ENCODE results near the gene MANF.
A peak's percentile ranks its signal among the peaks of the same experiment; 100 is the strongest.
"Not testable (repeated sequence)": the region's sequence is repeated elsewhere in the genome, so short reads cannot be mapped to it uniquely, and the experiment has no call there.

The MANF gene

GRCh38 chr3:51384726-51385473 lies at the start of gene MANF:
MANF (plus strand) TSS chr3:51385291; CDS start chr3:51385343, 52 bp downstream.
- DNase-seq (ENCODE audit: low spot score) = peak; percentile 97

GRCh38 chr3:51336261-51336660 lies 48.8 kb upstream of the MANF start:
- DNase-seq (ENCODE audit: low spot score) = no peak

GRCh38 chr3:51337666-51338065 lies 47.4 kb upstream of the MANF start:
- no peak for DNase-seq (ENCODE audit: low spot score)

- no peak for DNase-seq (ENCODE audit: low spot score)
These were observed 46.5 kb upstream of the MANF start for GRCh38 chr3:51338632-51339031.

- peak; percentile 77 for DNase-seq (ENCODE audit: low spot score)
These were observed 44.9 kb upstream of the MANF start for GRCh38 chr3:51340013-51340829.

GRCh38 chr3:51340989-51341636 lies 44.0 kb upstream of the MANF start:
- DNase-seq (ENCODE audit: low spot score) = no peak

- no peak for DNase-seq (ENCODE audit: low spot score)
These were observed 41.0 kb upstream of the MANF start for GRCh38 chr3:51343918-51344687.

GRCh38 chr3:51350751-51351150 lies 34.3 kb upstream of the MANF start:
- DNase-seq (ENCODE audit: low spot score) = no peak

GRCh38 chr3:51353131-51353530 lies 32.0 kb upstream of the MANF start:
- DNase-seq (ENCODE audit: low spot score) = no peak

- DNase-seq (ENCODE audit: low spot score) = no peak
These were observed 31.4 kb upstream of the MANF start for GRCh38 chr3:51353691-51354090.

GRCh38 chr3:51354172-51354571 lies 30.9 kb upstream of the MANF start:
- no peak for DNase-seq (ENCODE audit: low spot score)

- no peak for DNase-seq (ENCODE audit: low spot score)
These were observed 30.1 kb upstream of the MANF start for GRCh38 chr3:51354731-51355615.

- no peak for DNase-seq (ENCODE audit: low spot score)
These were observed 29.1 kb upstream of the MANF start for GRCh38 chr3:51355891-51356578.

- DNase-seq (ENCODE audit: low spot score) = no peak
These were observed 27.2 kb upstream of the MANF start for GRCh38 chr3:51357856-51358255.

GRCh38 chr3:51358981-51359380 lies 26.1 kb upstream of the MANF start:
- no peak for DNase-seq (ENCODE audit: low spot score)

GRCh38 chr3:51360806-51361205 lies 24.3 kb upstream of the MANF start:
- DNase-seq (ENCODE audit: low spot score) = no peak

- DNase-seq (ENCODE audit: low spot score) = no peak
These were observed 23.3 kb upstream of the MANF start for GRCh38 chr3:51361746-51362145.

GRCh38 chr3:51362476-51362875 lies 22.6 kb upstream of the MANF start:
- DNase-seq (ENCODE audit: low spot score) = no peak

- not testable (repeated sequence) for DNase-seq (ENCODE audit: low spot score)
These were observed 16.8 kb upstream of the MANF start for GRCh38 chr3:51368276-51368675.

- DNase-seq (ENCODE audit: low spot score) = peak; percentile 55
These were observed 13.0 kb upstream of the MANF start for GRCh38 chr3:51371943-51372557.
